Muscle of leg (tissue), 11 donors: ENCODE data around the gene ARHGAP8. TPM values are rescaled to one million over a fixed set of nuclear protein-coding genes. Genes with fewer than 3 reads are reported as not detected.
A peak's percentile ranks its signal among the peaks of the same experiment; 100 is the strongest.

Experiments used
- DNase-seq: peaks from one replicate; pipeline ENCODE4 v3.0.0; 2013
- H3K27ac ChIP-seq: one replicate; pipeline ENCODE4 v1.5.1; 2013; ENCODE audit warnings: mild to moderate bottlenecking, low read length, control low read depth
- H3K27me3 ChIP-seq: one replicate; pipeline ENCODE4 v1.6.1; 2013; ENCODE audit warnings: low read length; ENCODE audit not compliant: control insufficient read depth, insufficient read depth
- H3K36me3 ChIP-seq: one replicate; pipeline ENCODE4 v1.6.1; 2013; ENCODE audit warnings: low read length; ENCODE audit not compliant: control insufficient read depth, insufficient read depth
- H3K4me1 ChIP-seq: one replicate; pipeline ENCODE4 v1.6.1; 2013; ENCODE audit warnings: low read length; ENCODE audit not compliant: control insufficient read depth, insufficient read depth
- H3K4me3 ChIP-seq: one replicate; pipeline ENCODE4 v1.5.1; 2013; ENCODE audit warnings: low read length, control low read depth
- H3K9me3 ChIP-seq: replicated peaks from 2 replicates; pipeline ENCODE4 v1.6.1; 2013; ENCODE audit warnings: low read depth, low read length; ENCODE audit not compliant: control insufficient read depth
- WGBS: methylation state at CpG from one replicate; pipeline ENCODE4 v1.1.5; 2013; ENCODE audit warnings: missing lambda C conversion rate; ENCODE audit not compliant: insufficient coverage; 5-methylcytosine and 5-hydroxymethylcytosine counted together
- polyA plus RNA-seq, 8 donors: library from polyadenylated mRNA; unstranded; fragments of 120-200 nt; gene quantifications; one replicate each; pipeline versions ENCODE4 v1.2.1 to v1.2.3, GENCODE V29; 2013; ENCODE audit warnings: inconsistent platforms in 1 of 8, low replicate concordance in 1 of 8; ENCODE audit not compliant: insufficient read length in 8 of 8, insufficient read depth in 1 of 8
- total RNA-seq: library from RNA; stranded (reverse); fragments of 120-200 nt; gene quantifications from one replicate; pipeline ENCODE4 v1.2.4, GENCODE V29; 2013

The ARHGAP8 gene
- total and polyA plus RNA-seq, 9 donors = 0.76 to 2.8 (median 1.1) TPM

DNA sequence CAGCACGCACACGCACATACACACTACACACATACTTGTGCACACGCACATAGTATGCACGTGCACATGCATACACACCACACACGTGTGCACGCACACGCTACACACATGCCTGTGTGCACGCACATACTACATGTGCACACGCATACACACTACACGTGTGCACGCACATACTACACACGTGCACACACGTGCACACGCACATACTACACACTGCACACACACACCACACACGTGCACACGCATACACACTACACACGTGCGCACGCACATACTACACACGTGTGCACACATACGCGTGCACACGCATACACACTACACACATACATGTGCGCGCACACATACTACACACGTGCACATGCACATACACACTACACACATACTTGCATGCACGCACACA is 19.7 kb upstream of the ARHGAP8 start:
- Histone ChIP-seq H3K4me3 (no peak overlapping the region), H3K27me3 (peaks cover 15% of the 10 kb centered on the region), H3K9me3 (no peaks in the 10 kb centered on the region), H3K36me3 (peaks cover 27% of the 10 kb centered on the region), H3K4me1 (peaks cover 65% of the 10 kb centered on the region), H3K27ac (no peak overlapping the region)
- WGBS = 89% methylated on average over 26 of the region's 27 CpGs
- DNase-seq = no peak

DNA sequence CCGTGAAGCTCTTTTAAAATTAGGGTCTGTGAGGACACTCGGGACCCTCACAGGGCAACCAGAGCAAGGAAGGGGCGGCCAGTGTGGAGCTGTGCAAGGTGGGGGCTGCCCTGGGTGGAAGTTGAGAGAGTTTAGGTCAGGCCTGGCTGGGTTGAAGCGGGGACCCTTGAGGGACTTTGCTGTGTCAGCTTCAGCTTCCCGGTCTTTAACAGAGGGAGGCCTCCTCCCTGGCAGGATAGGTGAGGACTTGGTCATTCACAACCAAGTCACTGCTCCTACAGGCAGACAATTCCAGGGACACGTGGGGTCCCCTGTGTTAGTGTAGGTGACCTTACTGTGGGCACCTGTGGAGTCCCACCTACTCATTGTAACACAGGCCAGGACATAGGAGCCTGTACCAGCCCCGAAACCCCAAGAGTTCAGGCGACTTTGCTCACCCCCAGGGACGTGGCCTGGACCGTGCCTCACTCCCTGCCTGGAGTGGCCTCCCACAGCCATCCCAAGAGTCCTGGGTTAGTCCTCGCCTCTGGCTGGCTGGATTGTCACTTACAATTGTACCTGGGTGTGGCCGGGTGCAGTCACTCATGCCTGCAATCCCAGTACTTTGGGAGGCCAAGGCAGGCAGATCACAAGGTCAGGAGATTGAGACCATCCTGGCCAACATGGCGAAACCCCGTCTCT is 18.8 kb upstream of the ARHGAP8 start:
- H3K36me3 ChIP-seq = peaks cover 22% of the 10 kb centered on the region
- peaks cover 59% of the 10 kb centered on the region for H3K4me1 ChIP-seq
- H3K4me3 ChIP-seq = no peak overlapping the region
- no peak for DNase-seq
- peaks cover 24% of the 10 kb centered on the region for H3K27me3 ChIP-seq
- no peaks in the 10 kb centered on the region for H3K9me3 ChIP-seq
- 64% methylated on average over 10 of the region's 14 CpGs for WGBS
- no peak overlapping the region for H3K27ac ChIP-seq

DNA sequence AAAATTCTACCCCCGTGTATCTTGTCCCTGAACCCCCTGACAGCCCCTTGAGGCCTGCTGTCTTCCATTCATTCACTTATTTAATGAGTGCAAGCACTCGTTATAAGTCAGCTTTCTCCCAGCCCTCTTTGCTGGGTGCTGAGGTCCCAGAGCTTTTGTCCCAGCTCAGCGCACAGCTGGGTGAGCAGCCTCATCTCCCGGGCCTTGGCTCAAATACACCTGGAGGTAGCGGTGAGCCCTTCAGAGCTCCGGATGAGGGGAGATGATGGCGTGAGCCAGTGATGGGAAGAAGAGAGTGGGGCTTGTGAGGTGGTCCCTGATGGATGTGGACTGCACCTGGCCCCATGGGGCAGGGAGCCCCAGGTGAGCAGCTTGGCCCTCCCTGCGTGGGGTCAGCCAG is 18.1 kb upstream of the ARHGAP8 start:
- no peak overlapping the region for H3K4me3 ChIP-seq
- H3K4me1 ChIP-seq = peaks cover 52% of the 10 kb centered on the region
- no peaks in the 10 kb centered on the region for H3K9me3 ChIP-seq
- WGBS = 64% methylated on average over 7 of the region's 8 CpGs
- DNase-seq = no peak
- no peak overlapping the region for H3K27ac ChIP-seq
- peaks cover 31% of the 10 kb centered on the region for H3K27me3 ChIP-seq
- peaks cover 22% of the 10 kb centered on the region for H3K36me3 ChIP-seq

DNA sequence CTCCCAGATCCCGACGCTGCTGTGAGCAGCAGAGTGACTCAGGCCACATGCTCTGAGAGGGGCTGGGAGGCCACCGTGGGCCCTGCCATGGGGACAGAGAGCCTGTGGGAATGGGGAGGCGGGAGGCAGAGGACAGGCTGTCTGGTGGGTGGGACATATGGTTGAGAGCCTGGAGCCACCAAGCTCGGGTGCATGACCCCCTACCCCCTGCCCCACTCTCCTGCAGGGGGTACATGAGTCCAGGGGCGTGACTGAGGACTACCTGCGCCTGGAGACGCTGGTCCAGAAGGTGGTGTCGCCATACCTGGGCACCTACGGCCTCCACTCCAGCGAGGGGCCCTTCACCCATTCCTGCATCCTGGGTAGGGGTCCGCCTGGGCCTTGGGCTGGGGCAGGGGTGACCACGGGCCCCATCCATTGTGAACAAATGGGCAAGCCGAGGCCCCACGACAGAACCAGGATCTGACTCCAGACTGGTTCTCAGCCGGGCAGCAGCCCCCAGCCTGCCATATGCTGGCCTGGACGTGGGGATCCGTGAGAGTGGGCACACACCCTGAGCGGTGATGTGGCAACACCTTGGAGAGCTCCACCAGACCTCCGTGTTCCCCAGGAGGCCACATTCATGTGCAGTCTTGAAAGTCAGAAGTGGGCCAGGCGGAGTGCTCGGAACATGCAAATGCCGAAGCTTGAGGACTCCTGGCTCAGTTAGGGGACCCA is 17.4 kb upstream of the ARHGAP8 start:
- Histone ChIP-seq H3K36me3 (peaks cover 22% of the 10 kb centered on the region), H3K27me3 (peaks cover 31% of the 10 kb centered on the region), H3K9me3 (no peaks in the 10 kb centered on the region), H3K27ac (no peak overlapping the region), H3K4me3 (no peak overlapping the region), H3K4me1 (peaks cover 45% of the 10 kb centered on the region)
- DNase-seq = no peak
- WGBS = 77% methylated on average over 20 of the region's 23 CpGs

DNA sequence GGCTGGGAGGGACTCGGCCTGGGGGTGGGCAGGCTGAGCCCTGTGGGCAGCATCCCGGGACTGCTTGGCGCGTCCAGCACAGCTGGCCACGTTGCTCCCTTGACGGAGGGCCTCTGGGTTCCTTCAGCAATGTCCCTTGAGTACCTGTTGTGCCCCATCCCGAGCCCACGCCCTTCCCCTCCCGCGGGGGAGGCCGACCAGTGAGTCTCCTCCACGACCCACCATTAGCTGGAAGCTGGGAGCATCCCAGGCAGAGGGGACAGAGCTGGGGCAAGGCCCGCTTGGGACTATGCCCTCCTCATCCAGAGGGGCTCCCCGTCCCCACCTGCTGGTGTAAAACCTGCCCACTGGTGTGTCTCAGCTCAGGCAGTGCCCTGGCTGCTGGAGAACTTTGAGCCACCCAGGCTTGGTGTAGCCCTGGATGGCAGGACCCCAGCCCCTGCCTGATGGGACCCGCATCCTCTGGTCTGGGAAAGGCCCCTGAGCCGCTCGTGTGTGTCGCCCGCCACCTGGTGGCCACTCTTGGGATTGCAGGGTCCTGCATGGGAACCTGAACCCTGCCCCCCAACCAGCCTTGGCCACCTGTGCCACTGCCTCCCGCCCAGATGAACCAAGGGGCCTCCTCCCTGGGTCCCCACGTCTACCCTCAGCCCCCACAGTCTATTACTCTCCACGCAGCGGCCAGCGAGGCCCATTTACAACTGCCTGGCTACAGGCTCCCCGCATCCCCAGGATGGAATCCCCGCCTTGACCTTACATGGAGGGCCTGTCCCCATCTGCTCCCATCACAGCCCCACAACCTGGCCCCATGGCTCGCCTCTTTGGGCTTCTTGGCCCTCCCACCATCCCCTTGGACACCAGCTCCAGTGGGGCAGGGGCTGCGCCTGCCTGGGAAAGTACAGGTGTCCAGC is 16.6 kb upstream of the ARHGAP8 start:
- Histone ChIP-seq H3K9me3 (no peaks in the 10 kb centered on the region), H3K4me3 (no peak overlapping the region), H3K27me3 (peaks cover 31% of the 10 kb centered on the region), H3K27ac (no peak overlapping the region), H3K4me1 (peaks cover 37% of the 10 kb centered on the region), H3K36me3 (peaks cover 20% of the 10 kb centered on the region)
- 31% methylated on average over 26 of the region's 28 CpGs for WGBS
- DNase-seq = peak; percentile 58

DNA sequence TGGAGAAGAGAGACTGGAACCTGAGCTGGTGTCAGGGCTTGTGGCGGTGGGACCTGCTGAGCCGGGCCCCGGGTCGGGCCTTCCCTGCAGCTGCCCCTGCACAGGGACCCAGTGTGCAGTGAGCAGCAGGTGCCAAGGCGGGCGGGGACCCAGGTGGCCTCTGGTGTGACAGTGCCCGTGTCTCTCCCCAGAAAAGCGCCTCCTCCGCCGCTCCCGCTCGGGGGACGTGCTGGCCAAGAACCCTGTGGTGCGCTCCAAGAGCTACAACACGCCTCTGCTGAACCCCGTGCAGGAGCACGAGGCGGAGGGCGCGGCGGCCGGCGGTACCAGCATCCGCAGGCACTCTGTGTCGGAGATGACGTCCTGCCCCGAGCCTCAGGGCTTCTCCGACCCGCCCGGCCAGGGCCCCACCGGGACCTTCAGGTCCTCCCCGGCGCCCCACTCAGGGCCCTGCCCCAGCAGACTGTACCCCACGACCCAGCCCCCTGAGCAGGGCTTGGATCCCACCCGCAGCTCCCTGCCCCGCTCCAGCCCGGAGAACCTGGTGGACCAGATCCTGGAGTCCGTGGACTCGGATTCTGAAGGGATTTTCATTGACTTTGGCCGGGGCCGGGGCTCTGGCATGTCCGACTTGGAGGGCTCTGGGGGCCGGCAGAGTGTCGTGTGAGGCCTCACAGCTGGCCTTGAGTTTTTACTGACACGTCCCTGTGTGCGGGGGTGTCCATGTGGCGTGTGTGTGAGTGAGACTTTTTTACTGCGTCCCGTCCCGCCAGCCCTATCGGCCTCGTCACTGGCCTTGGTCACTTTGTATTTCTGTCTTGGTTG is 15.6 kb upstream of the ARHGAP8 start:
- H3K27ac ChIP-seq = no peak overlapping the region
- no peak for DNase-seq
- peaks cover 31% of the 10 kb centered on the region for H3K27me3 ChIP-seq
- H3K9me3 ChIP-seq = no peaks in the 10 kb centered on the region
- H3K4me3 ChIP-seq = no peak overlapping the region
- H3K36me3 ChIP-seq = peaks cover 12% of the 10 kb centered on the region
- H3K4me1 ChIP-seq = peaks cover 27% of the 10 kb centered on the region
- 45% methylated on average over 50 of the region's 52 CpGs for WGBS

DNA sequence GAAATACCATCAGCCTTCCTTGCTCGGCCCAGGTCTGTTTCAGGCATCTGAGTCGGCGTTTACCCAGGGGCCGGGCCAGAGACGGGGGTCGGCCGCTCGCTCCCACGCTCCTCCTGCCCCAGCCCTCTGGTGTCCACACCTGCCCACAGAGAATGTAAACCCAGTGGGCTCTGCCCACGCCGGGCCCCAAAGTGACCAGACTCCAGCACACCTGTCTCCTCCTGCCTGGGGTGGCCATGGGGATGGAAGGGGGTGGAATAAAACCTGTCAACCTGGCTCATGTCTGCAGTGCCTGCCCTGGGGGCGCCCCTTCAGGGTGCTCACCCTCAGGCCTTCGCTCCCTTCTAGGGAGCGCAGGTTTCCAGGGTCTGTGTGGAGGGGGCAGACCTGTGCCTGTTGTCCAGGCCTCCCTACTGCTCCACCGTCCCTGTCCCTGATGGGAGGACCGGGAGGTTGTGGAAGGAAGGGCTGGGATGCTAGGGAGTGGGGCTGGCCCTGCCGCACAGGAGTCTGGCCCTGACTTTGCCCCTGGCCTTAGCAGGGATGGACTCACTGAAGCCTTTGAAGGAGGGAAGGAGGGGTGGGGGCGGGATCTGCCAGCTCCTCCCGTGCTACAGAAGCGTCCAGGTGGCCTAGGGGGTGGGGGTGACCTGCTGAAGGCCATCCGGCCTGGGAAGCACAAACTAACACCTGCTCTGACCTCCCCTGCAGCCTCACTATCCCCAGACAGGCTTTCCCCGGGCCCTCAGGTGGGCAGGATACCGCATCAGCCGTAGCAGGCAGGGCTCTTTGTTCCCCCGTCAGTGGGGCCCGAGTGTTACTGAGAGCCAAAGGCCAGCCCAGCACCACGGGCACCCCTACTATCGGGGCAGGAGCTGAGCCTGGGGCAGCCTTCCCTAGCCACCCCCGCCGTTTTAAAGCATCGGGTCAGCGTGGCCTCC is 14.7 kb upstream of the ARHGAP8 start:
- DNase-seq = no peak
- Histone ChIP-seq H3K4me3 (no peak overlapping the region), H3K9me3 (no peaks in the 10 kb centered on the region), H3K36me3 (peaks cover 4% of the 10 kb centered on the region), H3K4me1 (peaks cover 22% of the 10 kb centered on the region), H3K27me3 (peaks cover 31% of the 10 kb centered on the region), H3K27ac (no peak overlapping the region)
- WGBS = 51% methylated on average over 17 of the region's 32 CpGs

DNA sequence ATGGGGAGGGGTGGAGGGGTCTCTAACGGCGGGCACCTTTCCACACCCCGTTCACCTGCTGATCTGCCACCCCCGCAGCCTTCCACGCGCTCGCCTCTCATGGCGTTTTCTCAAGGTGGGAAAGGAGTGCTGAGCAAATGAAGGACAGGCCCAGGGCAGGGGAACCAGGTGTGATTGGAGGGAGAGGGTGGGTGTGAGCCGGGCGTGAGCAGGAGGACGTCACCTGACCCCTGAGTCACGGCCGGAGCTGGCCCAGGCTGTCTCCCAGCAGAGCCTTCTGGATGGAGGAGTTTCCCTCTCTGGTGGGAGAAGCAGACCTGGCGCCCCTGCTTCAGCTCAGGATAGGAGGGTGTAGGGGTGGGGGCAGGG is 14.0 kb upstream of the ARHGAP8 start:
- Histone ChIP-seq H3K4me3 (no peak overlapping the region), H3K9me3 (no peaks in the 10 kb centered on the region), H3K4me1 (peaks cover 22% of the 10 kb centered on the region), H3K27me3 (peaks cover 31% of the 10 kb centered on the region), H3K36me3 (no peaks in the 10 kb centered on the region), H3K27ac (no peak overlapping the region)
- WGBS = 13% methylated on average over 5 of the region's 14 CpGs
- DNase-seq = no peak

DNA sequence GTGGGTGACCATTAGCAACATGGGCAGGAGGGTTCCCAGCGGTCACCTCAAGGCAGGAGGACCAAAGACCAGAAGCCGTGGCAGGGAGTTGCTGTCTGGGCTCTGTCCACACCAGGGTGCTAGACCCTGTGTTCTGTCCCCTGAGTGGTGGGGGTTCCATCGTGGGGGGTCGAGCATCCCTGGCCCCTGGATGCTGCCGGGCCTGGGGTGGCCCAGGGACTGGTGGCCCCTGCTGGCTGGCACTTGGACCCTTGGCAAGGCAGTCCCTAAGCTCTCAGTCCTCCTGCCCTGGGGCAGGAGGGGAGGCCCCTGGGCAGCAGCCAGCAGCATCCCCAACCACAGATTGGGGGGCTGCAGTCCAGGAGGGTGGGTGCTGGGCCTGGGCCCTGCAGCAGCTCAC is 13.4 kb upstream of the ARHGAP8 start:
- no peak for DNase-seq
- H3K27me3 ChIP-seq = peaks cover 31% of the 10 kb centered on the region
- H3K27ac ChIP-seq = no peak overlapping the region
- H3K9me3 ChIP-seq = no peaks in the 10 kb centered on the region
- H3K36me3 ChIP-seq = no peaks in the 10 kb centered on the region
- 82% methylated on average over 5 of the region's 5 CpGs for WGBS
- peaks cover 22% of the 10 kb centered on the region for H3K4me1 ChIP-seq
- H3K4me3 ChIP-seq = no peak overlapping the region
